PC-3 (cell line): Measurements from ENCODE around the gene SLC4A9.

Experiments
- EZH2 ChIP-seq: fragments of 300-600 bp; sonication (generic); IDR thresholded peaks from one replicate; pipeline ENCODE4 v1.6.1; 2017; ENCODE audit warnings: antibody characterized with exemption, mild to moderate bottlenecking, low read length; ENCODE audit not compliant: unreplicated experiment
- EZH2phosphoT487 ChIP-seq: fragments of 300-600 bp; sonication (generic); IDR thresholded peaks from 2 replicates; pipeline ENCODE4 v1.6.1; 2018; ENCODE audit warnings: mild to moderate bottlenecking, antibody characterized with exemption, low read length, borderline replicate concordance
- TF ChIP-seq, protein P1 (sequence below): fragments of 300-600 bp; sonication (generic); conservative IDR thresholded peaks from 2 replicates; pipeline ENCODE4 v1.5.1; 2017; ENCODE audit warnings: antibody characterized with exemption, low read depth, mild to moderate bottlenecking, low read length

- TF ChIP-seq, protein P1, sequence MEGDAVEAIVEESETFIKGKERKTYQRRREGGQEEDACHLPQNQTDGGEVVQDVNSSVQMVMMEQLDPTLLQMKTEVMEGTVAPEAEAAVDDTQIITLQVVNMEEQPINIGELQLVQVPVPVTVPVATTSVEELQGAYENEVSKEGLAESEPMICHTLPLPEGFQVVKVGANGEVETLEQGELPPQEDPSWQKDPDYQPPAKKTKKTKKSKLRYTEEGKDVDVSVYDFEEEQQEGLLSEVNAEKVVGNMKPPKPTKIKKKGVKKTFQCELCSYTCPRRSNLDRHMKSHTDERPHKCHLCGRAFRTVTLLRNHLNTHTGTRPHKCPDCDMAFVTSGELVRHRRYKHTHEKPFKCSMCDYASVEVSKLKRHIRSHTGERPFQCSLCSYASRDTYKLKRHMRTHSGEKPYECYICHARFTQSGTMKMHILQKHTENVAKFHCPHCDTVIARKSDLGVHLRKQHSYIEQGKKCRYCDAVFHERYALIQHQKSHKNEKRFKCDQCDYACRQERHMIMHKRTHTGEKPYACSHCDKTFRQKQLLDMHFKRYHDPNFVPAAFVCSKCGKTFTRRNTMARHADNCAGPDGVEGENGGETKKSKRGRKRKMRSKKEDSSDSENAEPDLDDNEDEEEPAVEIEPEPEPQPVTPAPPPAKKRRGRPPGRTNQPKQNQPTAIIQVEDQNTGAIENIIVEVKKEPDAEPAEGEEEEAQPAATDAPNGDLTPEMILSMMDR: no peak
- no peak for TF ChIP-seq EZH2phosphoT487
- TF ChIP-seq EZH2: no peak
Observed at GRCh38 chr5:140349244-140349643, 10.8 kb upstream of the SLC4A9 start.
